Activated naive CD8-positive, alpha-beta T cell treated with anti-CD3 and anti-CD28 coated beads for 36 hours (primary cell): ENCODE results near the gene CNOT11. TPM values are rescaled to one million over a fixed set of nuclear protein-coding genes. Genes with fewer than 3 reads are reported as not detected.

Source experiments
- DNase-seq: peaks from one replicate; pipeline ENCODE4 v3.0.0; 2021
- H3K27ac Mint-ChIP-seq: one replicate; pipeline ENCODE4 v1.8.0; 2022; ENCODE audit warnings: mild to moderate bottlenecking, moderate library complexity, mixed read lengths
- H3K27me3 Mint-ChIP-seq: one replicate; pipeline ENCODE4 v1.8.0; 2022; ENCODE audit warnings: mild to moderate bottlenecking, mixed read lengths
- H3K36me3 Mint-ChIP-seq: one replicate; pipeline ENCODE4 v1.8.0; 2021; ENCODE audit warnings: mild to moderate bottlenecking, mixed read lengths
- H3K4me1 Mint-ChIP-seq: one replicate; pipeline ENCODE4 v1.8.0; 2021; ENCODE audit warnings: mixed read lengths
- H3K4me3 Mint-ChIP-seq: one replicate; pipeline ENCODE4 v1.8.0; 2022; ENCODE audit warnings: mild to moderate bottlenecking, moderate library complexity, mixed read lengths
- H3K9me3 Mint-ChIP-seq: one replicate; pipeline ENCODE4 v1.8.0; 2022; ENCODE audit warnings: mixed read lengths
- total RNA-seq, 2 experiments: library from RNA; stranded (reverse); gene quantifications; one replicate each; pipeline ENCODE4 v1.2.3, GENCODE V29; 2021

Gene CNOT11
- total RNA-seq, 2 experiments from 2014 or later: 60.7 to 64.7 TPM

DNA sequence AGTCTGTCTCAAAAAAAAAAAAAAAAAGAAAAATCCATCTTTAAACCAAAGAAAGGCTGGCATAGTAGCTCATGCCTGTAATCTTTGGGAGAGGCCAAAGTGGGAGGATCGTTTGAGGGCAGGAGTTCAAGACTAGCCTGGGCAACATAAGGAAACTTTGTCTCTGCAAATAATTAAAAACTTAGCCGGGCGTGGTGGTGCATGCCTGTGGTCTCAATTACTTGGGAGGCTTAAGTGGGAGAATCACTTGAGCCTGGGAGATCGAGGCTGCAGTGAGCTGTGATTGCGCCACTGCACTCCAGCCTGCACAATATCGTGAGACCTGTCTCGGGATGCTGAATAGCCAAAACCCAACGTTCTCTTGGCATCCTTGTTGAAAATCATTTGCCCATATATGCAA lies 6.1 kb downstream of the CNOT11 start:
- H3K36me3 Mint-ChIP-seq: peaks cover 36% of the 10 kb centered on the region
- H3K9me3 Mint-ChIP-seq: no peaks in the 10 kb centered on the region
- H3K4me3 Mint-ChIP-seq: no peak overlapping the region
- no peaks in the 10 kb centered on the region for H3K27me3 Mint-ChIP-seq
- no peak for DNase-seq
- peak overlapping the region; percentile 31 for H3K27ac Mint-ChIP-seq
- H3K4me1 Mint-ChIP-seq: peaks cover 38% of the 10 kb centered on the region

GRCh38 chr2:101262142-101262541 lies 9.5 kb downstream of the CNOT11 start:
- DNase-seq: no peak
- Mint-ChIP-seq H3K27me3 (no peaks in the 10 kb centered on the region), H3K9me3 (no peaks in the 10 kb centered on the region), H3K4me3 (no peak overlapping the region), H3K4me1 (peaks cover 29% of the 10 kb centered on the region), H3K36me3 (peaks cover 29% of the 10 kb centered on the region), H3K27ac (no peak overlapping the region)

- Mint-ChIP-seq H3K4me1 (peaks cover 30% of the 10 kb centered on the region), H3K27me3 (no peaks in the 10 kb centered on the region)
- DNase-seq: no peak
Measured at GRCh38 chr2:101263377-101263800, 10.7 kb downstream of the CNOT11 start.

DNA sequence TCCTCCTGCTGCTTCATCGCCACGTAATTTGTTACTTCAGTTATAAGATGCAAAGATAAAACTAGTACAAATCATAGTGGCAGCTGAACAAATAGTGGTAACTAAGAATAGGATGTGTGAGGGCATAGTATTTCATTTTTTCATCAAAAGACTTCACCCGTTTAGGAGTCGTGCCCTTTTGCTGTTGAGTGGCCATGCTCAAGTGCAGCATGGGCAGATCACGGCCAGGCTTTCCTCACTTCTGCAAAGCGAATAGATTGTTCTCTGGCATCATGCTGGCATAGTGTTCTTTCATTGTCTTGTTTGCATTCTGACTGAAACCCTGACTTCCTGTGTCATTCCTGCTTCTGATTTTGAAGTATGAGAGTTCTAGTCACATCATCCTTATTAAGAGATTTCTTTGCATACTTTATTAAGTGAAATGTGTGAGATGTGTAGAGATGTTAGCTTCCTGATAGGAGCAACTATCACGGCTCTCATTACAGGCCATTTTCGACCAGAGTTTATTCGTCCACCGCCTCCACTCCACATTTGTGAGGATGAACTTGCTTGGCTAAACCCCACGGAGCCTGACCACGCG lies 11.8 kb downstream of the CNOT11 start:
- Mint-ChIP-seq H3K4me3 (no peak overlapping the region), H3K27ac (peak overlapping the region; percentile 61)

More at GRCh38 chr2:101263377-101263800, 10.7 kb downstream of the CNOT11 start:
- Mint-ChIP-seq H3K27ac (peak overlapping the region; percentile 59), H3K9me3 (no peaks in the 10 kb centered on the region), H3K4me3 (no peak overlapping the region), H3K36me3 (peaks cover 34% of the 10 kb centered on the region)

GRCh38 chr2:101265893-101266499 lies 13.3 kb downstream of the CNOT11 start:
- no peak overlapping the region for H3K4me3 Mint-ChIP-seq
- H3K27ac Mint-ChIP-seq: no peak overlapping the region
- no peaks in the 10 kb centered on the region for H3K9me3 Mint-ChIP-seq
- peaks cover 39% of the 10 kb centered on the region for H3K36me3 Mint-ChIP-seq
- H3K27me3 Mint-ChIP-seq: no peaks in the 10 kb centered on the region
- DNase-seq: no peak
- peaks cover 34% of the 10 kb centered on the region for H3K4me1 Mint-ChIP-seq

More for the DNA sequence above, 11.8 kb downstream of the CNOT11 start:
- Mint-ChIP-seq H3K4me1 (peaks cover 26% of the 10 kb centered on the region), H3K36me3 (peaks cover 27% of the 10 kb centered on the region), H3K9me3 (no peaks in the 10 kb centered on the region), H3K27me3 (no peaks in the 10 kb centered on the region)
- no peak for DNase-seq

- Mint-ChIP-seq H3K4me3 (no peak overlapping the region), H3K36me3 (peaks cover 43% of the 10 kb centered on the region), H3K27me3 (no peaks in the 10 kb centered on the region), H3K27ac (peak overlapping the region; percentile 64), H3K9me3 (no peaks in the 10 kb centered on the region), H3K4me1 (peaks cover 45% of the 10 kb centered on the region)
- no peak for DNase-seq
Measured at GRCh38 chr2:101267671-101268656, 15.3 kb downstream of the CNOT11 start.

GRCh38 chr2:101270700-101271259 lies 18.1 kb downstream of the CNOT11 start:
- Mint-ChIP-seq H3K4me3 (no peak overlapping the region), H3K4me1 (peaks cover 37% of the 10 kb centered on the region), H3K9me3 (no peaks in the 10 kb centered on the region), H3K27me3 (no peaks in the 10 kb centered on the region), H3K36me3 (peaks cover 43% of the 10 kb centered on the region), H3K27ac (no peak overlapping the region)
- no peak for DNase-seq

GRCh38 chr2:101272045-101272784 lies 19.5 kb downstream of the CNOT11 start:
- H3K4me1 Mint-ChIP-seq: peaks cover 36% of the 10 kb centered on the region

DNA sequence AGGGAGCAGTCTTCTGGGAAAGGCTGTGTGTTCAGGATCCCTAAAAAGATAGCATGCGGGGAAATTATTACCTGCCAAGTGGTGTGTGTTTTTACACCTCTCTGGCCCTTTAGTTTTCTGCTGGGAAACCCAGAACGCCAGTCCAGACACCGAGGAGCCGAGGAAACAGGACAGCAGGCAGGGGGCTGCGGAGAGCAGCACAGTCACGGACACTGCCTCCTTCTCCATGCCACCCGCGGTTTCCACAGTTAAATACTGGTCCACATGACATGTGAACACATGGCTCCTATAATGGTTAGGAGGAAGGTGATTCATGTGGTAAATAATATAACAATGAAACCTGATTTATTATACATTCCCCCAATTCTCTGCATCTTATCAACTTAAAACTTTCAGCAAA lies 20.4 kb downstream of the CNOT11 start:
- Mint-ChIP-seq H3K4me3 (no peak overlapping the region), H3K4me1 (peaks cover 30% of the 10 kb centered on the region), H3K27ac (peak overlapping the region; percentile 77), H3K9me3 (no peaks in the 10 kb centered on the region), H3K27me3 (no peaks in the 10 kb centered on the region), H3K36me3 (peaks cover 45% of the 10 kb centered on the region)
- DNase-seq: no peak

More at GRCh38 chr2:101272045-101272784, 19.5 kb downstream of the CNOT11 start:
- H3K9me3 Mint-ChIP-seq: no peaks in the 10 kb centered on the region
- no peaks in the 10 kb centered on the region for H3K27me3 Mint-ChIP-seq
- no peak overlapping the region for H3K4me3 Mint-ChIP-seq
- peak overlapping the region; percentile 77 for H3K27ac Mint-ChIP-seq
- H3K36me3 Mint-ChIP-seq: peaks cover 44% of the 10 kb centered on the region
- no peak for DNase-seq

DNA sequence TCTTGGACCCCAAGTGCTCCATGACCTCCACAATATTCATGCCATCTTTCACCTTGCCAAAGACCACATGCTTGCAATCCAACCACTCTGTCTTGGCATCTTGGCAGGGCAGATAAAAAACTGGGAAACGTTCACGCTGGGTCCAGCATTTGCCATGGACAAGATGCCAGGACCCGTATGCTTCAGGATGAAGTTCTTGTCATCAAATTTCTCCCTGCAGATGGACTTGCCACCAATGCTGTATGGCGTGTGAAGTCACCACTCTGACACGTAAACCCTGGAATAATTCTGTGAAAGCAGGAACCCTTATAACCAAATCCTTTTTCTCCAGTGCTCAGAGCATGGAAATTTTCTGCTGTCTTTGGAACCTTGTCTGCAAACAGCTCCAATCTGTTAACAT lies 21.5 kb downstream of the CNOT11 start:
- DNase-seq: no peak
- Mint-ChIP-seq H3K36me3 (peaks cover 42% of the 10 kb centered on the region), H3K27ac (peak overlapping the region; percentile 61), H3K4me3 (peak overlapping the region; percentile 32), H3K9me3 (no peaks in the 10 kb centered on the region), H3K27me3 (no peaks in the 10 kb centered on the region), H3K4me1 (peaks cover 30% of the 10 kb centered on the region)

DNA sequence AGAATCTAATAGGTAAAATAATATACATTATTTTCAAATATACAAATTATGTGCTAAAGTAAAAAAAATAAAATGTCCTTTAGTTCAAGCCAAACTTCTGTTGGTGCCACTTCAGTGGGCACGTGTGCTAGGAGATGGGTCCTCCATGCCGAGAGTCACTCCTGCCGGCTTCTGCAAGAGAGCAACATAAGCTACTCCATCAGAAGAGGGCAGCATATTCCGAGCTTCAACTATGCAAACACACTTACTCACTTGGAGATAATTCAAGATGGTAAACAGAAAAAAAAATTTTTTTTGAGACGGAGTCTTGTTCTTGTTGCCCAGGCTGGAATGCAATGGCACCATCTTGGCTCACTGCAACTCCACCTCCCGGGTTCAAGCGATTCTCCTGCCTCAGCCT lies 24.4 kb downstream of the CNOT11 start:
- peaks cover 42% of the 10 kb centered on the region for H3K36me3 Mint-ChIP-seq
- peaks cover 28% of the 10 kb centered on the region for H3K4me1 Mint-ChIP-seq
- no peak overlapping the region for H3K4me3 Mint-ChIP-seq
- H3K9me3 Mint-ChIP-seq: no peaks in the 10 kb centered on the region
- DNase-seq: no peak
- H3K27ac Mint-ChIP-seq: no peak overlapping the region
- no peaks in the 10 kb centered on the region for H3K27me3 Mint-ChIP-seq

- Mint-ChIP-seq H3K9me3 (no peaks in the 10 kb centered on the region), H3K4me1 (peaks cover 19% of the 10 kb centered on the region)
- DNase-seq: no peak
Measured at GRCh38 chr2:101278925-101279324, 26.2 kb downstream of the CNOT11 start.

GRCh38 chr2:101281482-101281881 lies 28.8 kb downstream of the CNOT11 start:
- no peak for DNase-seq
- H3K36me3 Mint-ChIP-seq: peaks cover 40% of the 10 kb centered on the region
- no peaks in the 10 kb centered on the region for H3K27me3 Mint-ChIP-seq
- H3K27ac Mint-ChIP-seq: no peak overlapping the region
- H3K4me1 Mint-ChIP-seq: peaks cover 22% of the 10 kb centered on the region
- no peaks in the 10 kb centered on the region for H3K9me3 Mint-ChIP-seq
- no peak overlapping the region for H3K4me3 Mint-ChIP-seq

More at GRCh38 chr2:101278925-101279324, 26.2 kb downstream of the CNOT11 start:
- peak overlapping the region; percentile 42 for H3K27ac Mint-ChIP-seq
- H3K27me3 Mint-ChIP-seq: no peaks in the 10 kb centered on the region
- no peak overlapping the region for H3K4me3 Mint-ChIP-seq
- peaks cover 40% of the 10 kb centered on the region for H3K36me3 Mint-ChIP-seq

DNA sequence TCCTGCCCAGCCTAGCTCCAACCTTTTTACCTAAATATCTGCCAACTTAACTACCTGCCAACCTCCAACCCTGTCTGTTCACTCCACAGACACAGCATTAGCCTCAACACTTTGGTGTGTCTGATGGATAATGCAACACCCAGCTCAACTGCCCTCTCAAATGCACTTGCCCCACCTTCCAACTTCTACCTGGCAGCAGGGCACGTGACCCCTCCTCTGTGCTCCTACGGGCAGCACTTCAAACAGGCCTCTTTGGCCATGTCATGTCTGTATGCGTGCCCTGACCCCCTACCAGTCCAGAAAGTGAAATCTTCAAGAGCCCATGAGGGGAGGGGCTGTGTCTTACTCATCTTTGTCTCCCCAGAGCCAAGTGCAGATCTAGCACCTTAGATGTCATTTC lies 30.3 kb downstream of the CNOT11 start:
- DNase-seq: no peak
- Mint-ChIP-seq H3K27me3 (no peaks in the 10 kb centered on the region), H3K4me1 (peaks cover 22% of the 10 kb centered on the region), H3K27ac (peak overlapping the region; percentile 26), H3K4me3 (no peak overlapping the region), H3K36me3 (peaks cover 32% of the 10 kb centered on the region), H3K9me3 (no peaks in the 10 kb centered on the region)
